Tibial nerve (tissue), 3 donors: ENCODE measurements around the gene ALDOC.

Source experiments
- EP300 ChIP-seq, 2 donors: sonication (generic); formaldehyde crosslinking; IDR thresholded peaks; one replicate each; pipeline ENCODE4 v1.6.1; 2017; ENCODE audit warnings: antibody characterized with exemption in 2 of 2, mild to moderate bottlenecking in 1 of 2
- POLR2A ChIP-seq, 2 donors: fragments of 450-650 bp; IDR thresholded peaks; one replicate each; pipeline ENCODE4 v1.6.1; 2017; ENCODE audit warnings: antibody characterized with exemption in 2 of 2, mild to moderate bottlenecking in 2 of 2, moderate library complexity in 2 of 2

- TF ChIP-seq EP300 (IDR thresholded peaks at IDR 0.05) = no peak
- no peak for TF ChIP-seq POLR2A (IDR thresholded peaks at IDR 0.05)
Measured at GRCh38 chr17:28547096-28547622, 29.5 kb downstream of the ALDOC start.
